ENCODE data around the gene TMED6.

TMED6 gene

GRCh38 chr16:69351309-69352027 lies at the start of gene TMED6:
TMED6 (minus strand) TSS chr16:69351786; CDS start chr16:69351753, 33 bp downstream.
- Histone ChIP-seq H3K27ac (ENCODE audit: low read depth, low read length) (no peak within 1 kb of the TSS), H3K79me2 (ENCODE audit: control insufficient read depth, low read length) (no peaks in the 10 kb centered on the region), H4K20me1 (ENCODE audit: control insufficient read depth, insufficient read depth, low read depth, low read length) (no peaks in the 10 kb centered on the region), H3K9me2 (replicated peaks; ENCODE audit: control insufficient read depth, low read length) (no peaks in the 10 kb centered on the region), H3K4me1 (ENCODE audit: control insufficient read depth, low read length) (peaks cover under 1% of the 10 kb centered on the region; the same call in 1 of the 2 replicates), H3K9me3 (ENCODE audit: control insufficient read depth, insufficient read depth, low read length) (no peaks in the 10 kb centered on the region), H3K4me3 (ENCODE audit: low read length) (no peak within 1 kb of the TSS), H3K4me2 (ENCODE audit: low read length) (no peak within 1 kb of the TSS), H3F3A (ENCODE audit: control insufficient read depth, insufficient read depth) (peaks cover 9% of the 10 kb centered on the region), H3K27me3 (ENCODE audit: control insufficient read depth, low read length) (no peaks in the 10 kb centered on the region), H3K36me3 (ENCODE audit: control insufficient read depth, low read length) (peaks cover 40% of the 10 kb centered on the region)
- TF ChIP-seq EZH2phosphoT487 (IDR thresholded peaks at IDR 0.05; ENCODE audit: borderline replicate concordance, low read length) (no peak), CTCF (IDR thresholded peaks at IDR 0.05; ENCODE audit: low read depth, low read length, poor library complexity, severe bottlenecking) (no peak)

- Histone ChIP-seq H3K27me3 (ENCODE audit: control insufficient read depth, low read length) (no peaks in the 10 kb centered on the region), H3K4me2 (ENCODE audit: low read length) (no peak overlapping the region), H3K9me3 (ENCODE audit: control insufficient read depth, insufficient read depth, low read length) (no peaks in the 10 kb centered on the region), H3K4me1 (ENCODE audit: control insufficient read depth, low read length) (peaks cover 15% of the 10 kb centered on the region), H3K4me3 (ENCODE audit: low read length) (no peak overlapping the region), H3K79me2 (ENCODE audit: control insufficient read depth, low read length) (no peaks in the 10 kb centered on the region), H3K9me2 (replicated peaks; ENCODE audit: control insufficient read depth, low read length) (no peaks in the 10 kb centered on the region), H4K20me1 (ENCODE audit: control insufficient read depth, insufficient read depth, low read depth, low read length) (no peaks in the 10 kb centered on the region), H3F3A (ENCODE audit: control insufficient read depth, insufficient read depth) (no peaks in the 10 kb centered on the region), H3K36me3 (ENCODE audit: control insufficient read depth, low read length) (no peaks in the 10 kb centered on the region), H3K27ac (ENCODE audit: low read depth, low read length) (no peak overlapping the region)
- no peak for TF ChIP-seq CTCF (IDR thresholded peaks at IDR 0.05; ENCODE audit: low read depth, low read length, poor library complexity, severe bottlenecking)
These were observed 47.8 kb upstream of the TMED6 start for GRCh38 chr16:69399361-69399760.

- no peaks in the 10 kb centered on the region for H3K27me3 ChIP-seq (ENCODE audit: control insufficient read depth, low read length)
- no peak overlapping the region for H3K4me3 ChIP-seq (ENCODE audit: low read length)
- H3K79me2 ChIP-seq (ENCODE audit: control insufficient read depth, low read length), result no peaks in the 10 kb centered on the region
- H3F3A ChIP-seq (ENCODE audit: control insufficient read depth, insufficient read depth), result no peaks in the 10 kb centered on the region
- H3K27ac ChIP-seq (ENCODE audit: low read depth, low read length), result no peak overlapping the region
- no peaks in the 10 kb centered on the region for H3K9me3 ChIP-seq (ENCODE audit: control insufficient read depth, insufficient read depth, low read length)
- H4K20me1 ChIP-seq (ENCODE audit: control insufficient read depth, insufficient read depth, low read depth, low read length), result no peaks in the 10 kb centered on the region
- peaks cover 15% of the 10 kb centered on the region for H3K4me1 ChIP-seq (ENCODE audit: control insufficient read depth, low read length)
- H3K36me3 ChIP-seq (ENCODE audit: control insufficient read depth, low read length), result no peaks in the 10 kb centered on the region
- H3K9me2 ChIP-seq (replicated peaks; ENCODE audit: control insufficient read depth, low read length), result no peaks in the 10 kb centered on the region
- no peak overlapping the region for H3K4me2 ChIP-seq (ENCODE audit: low read length)
- TF ChIP-seq CTCF (IDR thresholded peaks at IDR 0.05; ENCODE audit: low read depth, low read length, poor library complexity, severe bottlenecking) (no peak), EZH2phosphoT487 (IDR thresholded peaks at IDR 0.05; ENCODE audit: borderline replicate concordance, low read length) (no peak)
These were observed 46.4 kb upstream of the TMED6 start for GRCh38 chr16:69397821-69398521.

Measured in DOHH2 (cell line).